Breast epithelium (tissue), 4 donors: ENCODE measurements around the gene DPH7. TPM values are rescaled to one million over a fixed set of nuclear protein-coding genes. Genes with fewer than 3 reads are reported as not detected.

Experiments used
- DNase-seq, 2 donors: peaks; one replicate each; pipeline ENCODE4 v3.0.0-alpha.2; 2019; ENCODE audit warnings: low spot score in 2 of 2
- H3K27ac ChIP-seq, 2 donors: fragments of 200-600 bp; sonication (generic) in 1 of 2; one replicate each; pipeline ENCODE4 v1.5.1; 2016 to 2019; ENCODE audit warnings: mild to moderate bottlenecking in 1 of 2
- H3K27me3 ChIP-seq, 2 donors: fragments of 200-600 bp; sonication (generic) in 1 of 2; one replicate each; pipeline versions ENCODE4 v1.5.1 to v1.6.0; 2017 to 2019; ENCODE audit warnings: control low read depth in 1 of 2, mild to moderate bottlenecking in 1 of 2
- H3K36me3 ChIP-seq: fragments of 200-600 bp; one replicate; pipeline ENCODE4 v1.5.1; 2019
- H3K4me1 ChIP-seq, 2 donors: fragments of 200-600 bp; sonication (generic); one replicate each; pipeline ENCODE4 v1.5.1; 2016 to 2019; ENCODE audit warnings: control low read depth in 1 of 2
- H3K4me3 ChIP-seq, 3 donors: fragments of 200-600 bp; sonication (generic); 1 replicate in 2 of 3; 2 replicates in 1 of 3; pipeline ENCODE4 v1.5.1; 2016 to 2019; ENCODE audit warnings: mild to moderate bottlenecking in 3 of 3, moderate library complexity in 2 of 3
- H3K9me3 ChIP-seq, 2 donors: fragments of 200-600 bp; sonication (generic) in 1 of 2; one replicate each; pipeline ENCODE4 v1.5.1; 2016 to 2019; ENCODE audit warnings: control low read depth in 1 of 2
- CTCF ChIP-seq, 3 donors: fragments of 450-650 bp; IDR thresholded peaks; one replicate each; pipeline ENCODE4 v1.5.1; 2016 to 2017; ENCODE audit warnings: antibody characterized with exemption in 3 of 3, mild to moderate bottlenecking in 3 of 3, moderate library complexity in 3 of 3
- POLR2A ChIP-seq: fragments of 450-650 bp; IDR thresholded peaks from one replicate; pipeline ENCODE4 v1.6.1; 2016; ENCODE audit warnings: antibody characterized with exemption, mild to moderate bottlenecking, moderate library complexity
- POLR2AphosphoS5 ChIP-seq, 3 donors: sonication (generic); formaldehyde crosslinking; IDR thresholded peaks; one replicate each; pipeline ENCODE4 v1.6.1; 2017; ENCODE audit warnings: antibody characterized with exemption in 3 of 3
- intact Hi-C: fragments of 100-400 bp; cut with DNase I; formaldehyde crosslinking; loops from one replicate; pipeline ENCODE4 v1.15.1; 2023; ENCODE audit warnings: low total_unique reads
- total RNA-seq, 3 donors: library from RNA; depleted of rRNA; stranded (reverse); fragments of >200 nt; gene quantifications; one replicate each; pipeline ENCODE4 v1.1.0, GENCODE V29; 2016

The DPH7 gene
- total RNA-seq, 3 donors from 2014 or later, result 23.4 to 47.5 (median 45.1) TPM

GRCh38 chr9:137610944-137611343 is 32.2 kb upstream of the DPH7 start:
- Histone ChIP-seq H3K4me3 (no peak overlapping the region), H3K36me3 (no peaks in the 10 kb centered on the region), H3K9me3 (no peaks in the 10 kb centered on the region), H3K27ac (peak overlapping the region; percentile 93 to 98), H3K27me3 (peaks cover 0 to 3% of the 10 kb centered on the region in 2 donors), H3K4me1 (peaks cover 20 to 39% of the 10 kb centered on the region in 2 donors)
- TF ChIP-seq POLR2AphosphoS5 (IDR thresholded peaks at IDR 0.05) (no peak), CTCF (IDR thresholded peaks at IDR 0.05) (no peak), POLR2A (no peak)
- intact Hi-C loops, result no loop called here
- no peak for DNase-seq

- peak overlapping the region; percentile 78 to 99 (median 80) for H3K4me3 ChIP-seq
- H3K27me3 ChIP-seq, result peaks cover 0 to 3% of the 10 kb centered on the region in 2 donors
- H3K36me3 ChIP-seq, result no peaks in the 10 kb centered on the region
- TF ChIP-seq CTCF (IDR thresholded peaks at IDR 0.05) (no peak), POLR2AphosphoS5 (IDR thresholded peaks at IDR 0.05) (no peak), POLR2A (no peak)
- H3K4me1 ChIP-seq, result peaks cover 20 to 26% of the 10 kb centered on the region in 2 donors
- peak overlapping the region; percentile 88 to 92 for H3K27ac ChIP-seq
- intact Hi-C loops, result loop anchor here (5.0 kb wide), 1 partner anchor 1125 kb away; the partner anchor contains the start of gene SEC16A
- no peaks in the 10 kb centered on the region for H3K9me3 ChIP-seq
- DNase-seq, result no peak
Measured at GRCh38 chr9:137607141-137607857, 28.6 kb upstream of the DPH7 start.

- TF ChIP-seq CTCF (IDR thresholded peaks at IDR 0.05) (no peak), POLR2A (no peak)
- no peaks in the 10 kb centered on the region for H3K9me3 ChIP-seq
- peak overlapping the region; percentile 78 to 99 (median 80) for H3K4me3 ChIP-seq
- no peak for DNase-seq
- intact Hi-C loops, result loop anchor here (5.0 kb wide), 1 partner anchor 1124 kb away; the partner anchor contains the start of gene SEC16A
- H3K27ac ChIP-seq, result peak overlapping the region; percentile 88 to 92
- H3K27me3 ChIP-seq, result peaks cover 0 to 3% of the 10 kb centered on the region in 2 donors
- no peaks in the 10 kb centered on the region for H3K36me3 ChIP-seq
- H3K4me1 ChIP-seq, result peaks cover 15 to 21% of the 10 kb centered on the region in 2 donors
Measured at GRCh38 chr9:137606734-137607138, 28.0 kb upstream of the DPH7 start.

- intact Hi-C loops, result loop anchor here (5.0 kb wide), 1 partner anchor 1124 kb away; the partner anchor contains the start of gene SEC16A
- Histone ChIP-seq H3K27ac (peak overlapping the region; percentile 88 to 92), H3K4me1 (peaks cover 15 to 19% of the 10 kb centered on the region in 2 donors), H3K9me3 (no peaks in the 10 kb centered on the region), H3K36me3 (no peaks in the 10 kb centered on the region), H3K4me3 (peak overlapping the region; percentile 78 to 99 (median 80)), H3K27me3 (peaks cover 0 to 3% of the 10 kb centered on the region in 2 donors)
- no peak for DNase-seq
- TF ChIP-seq CTCF (IDR thresholded peaks at IDR 0.05) (no peak), POLR2A (no peak), POLR2AphosphoS5 (IDR thresholded peaks at IDR 0.05) (no peak)
Measured at GRCh38 chr9:137606005-137606621, 27.4 kb upstream of the DPH7 start.
